GM19351 (cell line): Measurements from ENCODE around the gene NOXO1.
"Not testable (repeated sequence)": the region's sequence is repeated elsewhere in the genome, so short reads cannot be mapped to it uniquely, and the experiment has no call there.

Experiments
- ATAC-seq: cut with Tn5 transposase; IDR thresholded peaks from one replicate; pipeline ENCODE4 v1.9.1; 2021; ENCODE audit warnings: mild to moderate bottlenecking, moderate library complexity; ENCODE audit not compliant: unreplicated experiment

The NOXO1 gene

DNA sequence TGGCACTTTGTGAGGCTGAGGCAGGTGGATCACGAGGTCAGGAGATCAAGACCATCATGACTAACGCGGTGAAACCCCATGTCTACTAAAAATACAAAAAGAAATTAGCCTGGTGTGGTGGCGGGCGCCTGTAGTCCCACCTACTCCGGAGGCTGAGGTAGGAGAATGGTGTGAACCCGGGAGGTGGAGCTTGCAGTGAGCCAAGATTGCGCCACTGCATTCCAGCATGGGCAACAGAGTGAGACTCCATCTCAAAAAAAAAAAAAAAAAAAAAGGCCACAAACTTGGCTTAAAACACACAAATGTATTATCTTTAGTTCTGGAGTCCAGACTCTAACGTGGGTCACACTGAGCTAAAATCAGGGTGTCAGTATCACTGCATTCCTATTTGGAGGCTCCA, 30.5 kb upstream of the NOXO1 start:
- ATAC-seq: not testable (repeated sequence)

DNA sequence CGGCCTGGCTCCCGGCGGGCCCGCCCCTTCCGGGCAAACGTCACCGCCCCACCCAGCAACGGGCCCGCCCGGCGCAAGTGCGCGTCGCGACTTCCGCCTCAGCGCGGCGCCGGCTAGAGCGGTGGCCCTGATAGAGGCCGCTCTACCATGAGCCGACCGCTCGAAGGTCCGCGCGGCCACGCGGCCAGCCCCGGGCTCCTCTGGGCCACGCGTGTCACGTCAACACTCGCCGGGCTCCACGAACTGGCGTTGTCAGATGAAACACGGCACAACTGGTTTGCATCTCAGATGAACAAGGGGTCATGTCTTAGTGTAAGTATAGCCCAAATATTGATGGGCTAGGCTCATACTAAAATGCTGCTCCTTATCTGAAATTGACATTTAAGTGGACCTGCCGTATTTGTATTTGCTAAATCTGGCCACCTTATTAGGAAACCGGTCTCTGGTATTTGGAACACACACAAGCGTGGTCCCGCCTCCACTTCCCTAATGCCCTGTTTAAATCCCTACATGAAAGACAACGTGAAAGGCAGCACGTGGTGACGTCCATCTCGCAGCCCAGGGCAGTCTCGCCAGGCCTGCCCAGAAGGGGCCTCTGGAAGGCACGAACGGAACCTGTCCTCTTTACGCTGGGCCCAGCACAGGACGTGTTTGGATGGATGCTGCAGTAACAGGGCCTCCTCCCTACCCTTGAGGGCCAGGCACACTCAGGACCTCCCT, 28.7 kb upstream of the NOXO1 start, which contains the start of gene ZNF598:
Gene ZNF598, minus strand, starts transcription at position 31 of the 720 bp plus-strand sequence.
- peak; percentile 89 for ATAC-seq

DNA sequence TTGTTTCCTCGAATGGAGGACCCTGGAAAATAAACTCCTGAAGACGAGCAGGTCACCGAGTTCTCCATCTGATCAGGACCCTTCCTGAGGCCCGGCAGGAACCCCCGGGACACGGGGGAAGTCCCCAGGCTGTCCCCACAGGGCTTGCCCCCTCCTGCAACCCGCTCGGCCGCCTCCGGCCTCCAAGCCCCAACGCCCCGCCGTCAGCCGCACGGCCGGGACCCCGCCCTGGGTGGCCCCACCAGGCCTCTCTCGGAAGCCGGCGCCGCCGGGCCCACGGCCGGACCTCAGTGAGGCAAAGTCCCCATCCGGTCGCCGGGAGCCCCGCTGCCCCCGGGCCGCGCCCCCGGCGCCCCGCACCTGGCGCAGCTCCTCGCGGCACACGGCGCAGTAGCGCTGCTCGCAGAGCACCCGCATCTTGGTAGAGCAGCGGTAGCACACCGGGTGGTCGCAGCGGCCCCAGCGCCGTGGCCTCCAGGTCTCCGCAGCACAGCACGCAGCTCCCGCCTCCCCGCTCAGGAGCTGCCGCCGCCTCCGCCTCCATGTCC, 28.0 kb upstream of the NOXO1 start:
- peak; percentile 35 for ATAC-seq

DNA sequence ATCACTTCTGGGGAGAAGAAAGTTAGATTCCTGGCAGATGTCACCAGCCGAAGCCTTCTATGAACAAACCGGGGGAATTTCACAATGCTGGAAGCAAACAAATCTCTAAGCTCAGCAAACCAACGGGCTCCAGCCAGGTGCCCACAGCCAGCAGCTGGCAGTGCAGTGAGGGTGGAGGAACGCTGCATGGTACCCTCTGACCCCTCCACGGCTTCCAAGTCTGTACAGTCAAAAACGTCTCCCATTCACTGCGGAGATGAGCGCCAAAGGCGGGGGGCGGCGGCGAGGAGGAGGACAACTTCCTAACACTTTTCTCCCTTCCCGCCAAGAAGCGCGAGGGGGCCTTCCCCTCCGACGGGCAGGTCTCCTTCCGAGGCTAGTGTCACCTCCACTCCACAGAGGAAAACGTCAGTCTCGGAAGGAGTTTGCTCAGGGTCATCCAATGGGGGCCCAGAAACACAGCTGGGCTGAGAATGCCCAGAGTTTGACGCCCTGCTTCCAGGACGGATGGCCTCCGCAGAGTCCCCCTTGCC, 27.4 kb upstream of the NOXO1 start:
- no peak for ATAC-seq

DNA sequence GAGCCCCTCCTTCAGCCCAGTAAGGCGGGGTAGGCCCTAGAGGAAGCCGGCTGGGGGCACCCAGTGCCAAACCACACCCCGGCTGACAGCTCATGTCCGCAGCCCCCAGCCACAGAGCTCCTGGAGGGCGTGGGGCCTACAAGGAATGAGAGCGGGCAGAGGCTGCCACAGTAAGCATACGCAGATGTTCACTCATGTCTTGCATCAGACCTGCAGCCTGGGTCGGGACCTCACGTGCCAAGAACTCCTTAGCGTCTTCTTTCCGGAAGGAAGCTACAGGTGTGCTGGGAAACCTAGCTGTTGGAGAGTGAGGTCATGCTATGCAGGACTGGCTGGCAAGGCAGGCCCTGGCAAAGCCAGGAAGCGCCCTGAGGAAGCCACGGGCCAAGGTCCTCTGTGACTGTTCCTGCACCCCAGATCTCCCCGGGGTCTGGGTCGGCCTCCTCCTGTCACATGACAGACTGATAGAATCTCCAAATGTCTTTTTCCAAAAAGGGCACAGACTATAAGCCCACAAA, 26.8 kb upstream of the NOXO1 start:
- ATAC-seq: no peak

DNA sequence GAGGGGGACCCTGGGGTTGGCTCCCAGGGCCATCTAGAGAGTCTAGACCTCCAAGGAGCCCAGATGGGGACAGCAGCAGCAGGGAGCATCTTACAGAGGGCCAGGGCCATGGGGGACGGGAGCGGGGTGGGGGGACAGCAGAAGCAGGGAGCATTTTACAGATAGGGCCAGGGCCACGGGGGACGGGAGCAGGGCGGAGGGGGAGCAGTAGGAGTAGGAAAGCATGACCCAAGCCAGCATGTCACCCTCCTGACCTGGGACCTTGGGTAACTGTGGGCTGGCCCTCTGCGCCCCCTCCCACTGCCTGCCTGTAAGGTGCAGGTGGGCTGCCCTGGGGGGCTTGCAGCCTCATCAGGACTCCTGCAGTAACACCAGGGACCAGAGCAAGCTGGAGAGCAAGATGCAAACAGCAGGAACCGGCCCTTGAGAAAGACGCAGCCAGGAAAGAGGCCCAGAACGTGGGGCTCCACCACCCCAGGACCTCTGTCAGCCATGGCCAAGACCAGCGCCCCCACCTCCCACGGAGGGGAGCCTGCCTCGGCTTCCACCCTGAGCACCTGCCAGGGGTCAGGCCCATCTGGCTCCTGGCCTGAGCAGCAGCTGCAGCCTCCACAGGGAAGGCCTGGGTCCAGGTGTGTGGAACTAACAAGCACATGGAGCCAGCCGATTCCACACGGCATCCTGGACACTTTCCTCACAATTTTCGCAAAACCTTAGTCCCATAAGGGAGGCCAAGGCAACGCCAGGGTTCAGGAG, 26.0 kb upstream of the NOXO1 start:
- ATAC-seq: no peak

DNA sequence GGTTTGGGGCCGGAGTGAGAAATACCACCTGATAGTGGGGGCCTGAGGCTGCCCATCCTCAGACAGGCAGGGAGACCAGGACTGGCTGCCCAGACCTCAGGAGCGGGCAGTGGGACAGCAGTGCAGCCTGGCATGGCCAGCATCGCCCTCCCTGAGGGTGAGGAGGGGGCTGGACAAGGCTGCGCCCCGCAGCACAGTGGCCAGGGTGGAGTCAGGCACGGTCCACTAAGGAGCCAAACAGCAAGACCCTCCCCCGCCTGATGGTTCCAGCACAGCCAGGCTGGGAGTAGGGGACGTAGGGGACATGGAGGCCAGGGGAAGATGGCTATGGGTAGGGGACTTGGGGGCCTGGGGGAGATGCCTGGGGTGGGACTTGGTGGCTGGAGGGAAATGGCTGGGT, 25.0 kb upstream of the NOXO1 start:
- no peak for ATAC-seq

DNA sequence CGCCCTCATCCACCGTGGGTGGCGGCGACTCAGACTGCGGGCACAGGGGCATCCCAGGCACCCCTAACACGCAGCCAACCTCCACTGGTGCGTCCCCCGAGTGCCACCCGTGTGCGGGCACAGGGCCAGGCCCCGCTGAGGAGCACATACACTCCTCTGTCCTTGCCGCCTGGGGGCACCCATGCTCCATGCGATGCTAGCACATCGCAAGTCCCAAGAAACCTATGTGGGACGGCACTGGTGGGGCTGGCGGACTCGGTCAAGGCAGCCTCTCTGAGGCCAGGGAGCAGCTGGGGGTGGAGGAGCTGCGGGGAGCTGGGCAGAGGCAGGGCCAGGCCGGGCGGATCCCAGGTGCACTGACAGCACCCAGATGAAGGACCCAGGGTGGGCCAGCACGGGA, 24.4 kb upstream of the NOXO1 start:
- ATAC-seq: no peak

DNA sequence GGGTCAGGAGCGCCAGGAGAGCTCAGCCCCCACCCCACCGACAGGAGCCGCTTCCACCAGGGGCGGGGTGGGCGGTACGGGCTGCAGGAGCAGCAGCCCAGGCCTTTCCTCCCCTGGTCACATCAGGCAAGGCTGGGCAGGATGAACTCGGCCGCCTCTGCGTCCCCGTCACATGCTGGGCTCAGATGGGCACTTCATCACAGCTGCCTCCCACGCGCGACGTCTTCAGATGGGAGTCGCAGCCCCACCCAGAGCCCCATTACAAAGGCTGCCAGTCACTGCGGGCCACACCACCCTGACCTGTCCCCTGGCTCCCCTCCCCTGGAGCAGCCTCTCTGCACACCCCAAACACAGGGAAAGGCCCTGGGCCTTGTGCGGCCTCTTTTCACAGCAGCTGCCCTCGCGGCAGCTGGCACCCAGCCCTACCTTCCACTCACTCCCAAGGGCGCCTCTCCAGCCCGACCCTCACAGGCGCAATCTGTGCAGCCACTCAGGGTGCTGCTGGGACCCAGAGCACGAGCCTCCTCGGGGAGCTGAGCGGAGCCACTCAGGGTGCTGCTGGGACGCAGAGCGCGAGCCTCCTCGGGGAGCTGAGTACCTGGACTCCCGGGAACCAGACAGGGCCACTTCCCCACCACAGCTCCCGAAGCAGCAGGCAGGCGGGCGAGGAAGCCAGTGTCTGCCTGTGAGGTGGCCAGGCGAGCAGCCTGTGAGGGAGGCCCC, 23.7 kb upstream of the NOXO1 start:
- no peak for ATAC-seq

DNA sequence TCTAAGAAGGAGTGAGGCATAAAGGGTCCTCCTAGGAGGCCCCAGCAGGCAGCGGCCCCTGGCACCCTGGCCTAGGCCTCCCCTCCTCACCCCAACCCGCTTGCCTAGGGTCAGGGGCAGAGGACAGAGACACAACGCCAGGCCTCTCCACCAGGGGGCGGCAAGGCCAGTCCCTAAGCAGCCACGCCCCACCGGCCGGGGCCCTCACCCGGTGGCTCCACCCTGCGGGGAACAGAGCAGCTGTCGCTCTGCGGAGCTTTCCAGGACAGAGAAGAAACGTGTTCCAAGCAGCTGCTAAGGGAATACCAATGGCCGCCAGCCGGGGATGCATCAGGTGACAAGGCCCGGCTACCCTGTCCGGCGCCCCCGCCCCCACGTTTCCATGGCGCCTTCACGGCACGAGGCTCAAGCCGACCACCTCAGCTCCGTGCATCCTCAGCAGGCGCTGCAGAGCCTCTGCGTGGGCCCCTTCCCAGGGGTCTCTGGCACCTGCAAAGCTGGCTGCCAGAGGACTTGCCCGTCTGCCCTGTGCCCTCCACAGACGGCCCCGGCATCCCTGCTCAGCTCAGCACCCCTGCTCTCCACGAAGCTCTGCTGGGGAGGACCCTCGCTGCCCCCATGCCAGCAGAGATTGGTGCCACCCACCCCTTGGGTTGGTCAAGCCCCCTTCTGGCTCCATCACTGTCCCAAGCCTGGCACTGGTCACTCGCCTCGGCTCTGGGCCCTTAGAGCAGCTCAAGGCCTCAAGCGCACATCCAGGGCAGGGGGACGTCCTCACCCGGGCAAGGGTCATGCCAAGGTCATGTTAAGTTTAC, 22.8 kb upstream of the NOXO1 start:
- peak; percentile 70 for ATAC-seq

DNA sequence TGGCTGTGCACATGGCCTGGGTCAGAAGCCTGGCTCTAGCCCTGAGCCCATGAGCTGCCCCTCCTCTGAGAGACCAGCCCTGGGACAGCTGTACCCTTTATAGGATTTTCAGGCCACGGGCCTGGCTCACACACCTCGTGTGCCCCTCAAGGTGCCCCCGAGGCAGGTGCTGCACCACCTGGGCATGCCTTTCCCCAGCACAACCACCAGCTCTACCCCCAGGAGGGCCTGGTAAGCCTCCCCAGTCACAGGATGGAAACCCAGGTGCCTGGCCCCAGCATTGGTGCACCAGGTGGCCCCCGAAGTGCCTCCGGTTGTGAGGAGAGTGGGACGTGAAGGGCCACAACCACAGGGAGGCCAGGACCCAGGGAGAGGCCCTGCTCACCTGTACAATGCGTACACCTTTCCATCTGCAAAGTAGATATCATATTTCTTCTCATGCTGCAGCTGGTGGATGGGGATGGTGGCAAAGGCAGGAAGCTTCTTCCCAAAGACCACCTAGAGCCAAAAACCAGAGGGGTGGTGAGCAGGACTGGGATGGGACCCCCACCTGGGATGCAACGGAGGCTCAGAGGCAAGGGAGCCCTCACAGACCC, 22.1 kb upstream of the NOXO1 start:
- no peak for ATAC-seq

DNA sequence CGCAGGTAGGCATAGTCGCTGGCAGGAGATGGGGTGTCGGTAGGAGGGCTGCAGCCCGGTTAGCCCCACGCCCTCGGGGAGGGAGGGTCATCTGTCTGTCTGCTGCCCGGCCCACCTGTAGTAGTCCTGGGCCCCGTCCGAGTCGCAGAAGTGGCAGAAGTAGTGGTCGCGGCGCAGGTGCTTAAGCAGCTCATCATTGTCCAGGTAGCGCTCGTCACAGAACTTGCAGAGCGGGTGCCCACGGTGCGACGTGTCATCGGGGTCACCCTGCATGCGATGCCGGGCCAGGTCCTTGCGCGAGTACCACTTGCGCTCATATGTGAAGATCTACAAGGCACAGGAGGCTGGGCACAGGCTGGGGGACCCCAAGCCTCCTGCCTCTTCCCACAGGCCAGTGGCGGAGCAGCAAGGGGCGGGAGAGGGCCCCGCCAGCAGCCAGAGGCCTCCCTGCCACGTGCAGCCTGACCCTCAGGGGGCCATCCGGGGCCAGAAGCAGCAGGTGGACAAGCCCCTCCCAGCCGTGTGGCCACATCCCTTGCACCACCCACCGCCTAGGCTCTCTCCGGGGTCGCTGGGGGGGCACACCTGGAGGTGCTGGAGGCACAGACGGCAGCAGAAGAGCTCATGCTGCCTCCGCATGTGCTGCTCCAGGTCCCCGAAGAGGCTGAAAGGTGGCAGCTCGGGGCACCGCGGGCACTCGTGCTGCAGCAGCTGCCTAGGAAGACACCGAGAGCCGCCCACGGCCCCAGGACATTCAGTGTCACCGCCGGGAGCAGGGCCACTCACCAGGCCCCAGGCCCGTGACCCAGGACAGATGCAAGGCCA, 21.3 kb upstream of the NOXO1 start:
- ATAC-seq: no peak

DNA sequence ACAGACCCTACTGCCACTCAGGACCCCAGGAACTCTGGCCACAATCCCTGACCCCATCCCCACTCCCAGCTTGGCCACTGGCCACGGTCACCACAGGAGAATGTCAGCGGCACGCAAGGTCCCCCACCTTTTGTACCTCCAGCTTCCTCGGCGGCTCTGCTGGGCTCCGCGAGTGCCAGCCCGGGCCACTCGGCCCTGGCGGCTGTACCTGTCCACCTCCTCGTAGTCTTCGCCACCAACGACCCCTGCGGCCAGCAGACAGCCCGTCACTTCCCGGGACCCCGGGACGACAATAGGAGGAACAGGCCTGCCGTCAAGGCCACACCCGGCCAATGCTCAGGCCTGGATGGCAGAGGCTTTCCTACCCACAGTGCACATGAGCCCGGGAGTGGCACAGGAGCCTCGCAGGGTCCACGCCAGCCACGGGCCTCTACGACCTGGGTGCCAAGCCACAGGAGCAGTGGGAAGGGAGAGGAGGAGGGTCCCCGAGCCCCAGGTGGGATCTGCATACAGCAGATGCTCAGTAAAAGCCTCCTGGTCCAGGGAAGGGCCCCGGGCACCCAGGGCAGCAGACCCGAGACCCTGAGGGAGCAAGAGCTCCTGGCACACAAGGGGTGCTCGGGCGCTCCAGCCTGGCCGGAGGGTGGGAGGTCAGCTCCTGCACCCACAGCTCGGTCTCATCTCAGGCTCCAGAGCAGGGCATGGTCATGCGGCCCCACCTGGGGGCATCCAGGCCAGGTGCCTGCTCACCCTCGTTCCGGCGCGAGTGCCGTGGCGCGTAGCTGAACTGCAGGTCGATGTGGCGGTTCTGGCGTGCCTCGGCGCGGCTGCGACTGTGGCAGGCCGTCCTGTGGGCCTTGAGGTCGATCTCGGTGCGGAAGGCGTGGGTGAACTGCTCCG, 20.4 kb upstream of the NOXO1 start:
- no peak for ATAC-seq

DNA sequence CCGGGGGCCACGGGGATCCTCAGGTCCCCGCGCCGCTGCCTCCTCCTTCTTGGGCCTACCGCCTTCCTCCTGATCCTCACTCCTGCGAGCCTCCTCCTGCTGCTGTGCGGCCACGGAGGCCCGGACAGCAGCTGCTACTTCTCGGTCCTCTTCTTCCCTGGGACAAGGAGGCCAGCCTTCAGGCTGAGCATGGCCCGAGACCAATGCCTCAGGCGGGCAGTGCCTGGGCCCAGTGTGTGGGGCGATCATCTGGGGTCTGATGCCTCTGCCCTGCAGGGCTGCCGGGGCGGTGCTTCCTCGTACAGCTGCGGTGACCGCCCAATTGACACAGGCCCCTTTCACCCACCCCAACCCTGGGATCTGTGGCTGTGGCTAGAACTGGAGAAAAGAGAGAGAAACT, 19.8 kb upstream of the NOXO1 start:
- ATAC-seq: no peak

DNA sequence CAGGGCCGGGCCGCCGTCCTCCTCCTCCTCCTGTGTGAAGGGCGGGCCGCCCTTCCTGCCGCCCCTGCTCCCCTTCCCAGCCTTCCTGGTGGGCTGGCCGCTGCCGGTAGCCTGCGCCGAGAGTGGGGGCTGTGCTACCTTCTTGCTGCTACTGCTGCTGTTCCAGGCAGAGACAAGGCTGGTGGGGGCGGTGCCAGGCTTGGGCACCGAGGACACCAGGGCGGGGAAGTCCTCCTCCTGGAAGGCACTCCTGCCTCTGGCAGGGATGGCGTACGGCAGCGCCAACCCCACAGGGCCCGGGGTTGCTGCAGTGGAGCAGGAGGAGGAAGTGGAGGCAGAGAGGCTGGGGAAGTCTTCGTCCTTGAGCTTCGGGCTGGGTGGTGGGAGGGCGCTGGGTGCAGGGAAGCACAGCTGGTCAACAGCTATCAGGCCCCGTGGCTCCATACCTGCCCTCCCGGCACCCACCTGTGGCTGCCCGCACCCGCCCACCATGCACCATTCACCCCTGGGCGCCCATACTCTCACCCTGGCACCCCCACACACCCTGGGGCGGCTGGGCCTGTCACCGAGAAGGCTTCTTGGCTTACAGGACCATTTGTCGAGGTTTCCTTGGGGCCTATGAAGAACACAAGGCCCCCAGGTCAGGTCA, 18.7 kb upstream of the NOXO1 start:
- no peak for ATAC-seq

DNA sequence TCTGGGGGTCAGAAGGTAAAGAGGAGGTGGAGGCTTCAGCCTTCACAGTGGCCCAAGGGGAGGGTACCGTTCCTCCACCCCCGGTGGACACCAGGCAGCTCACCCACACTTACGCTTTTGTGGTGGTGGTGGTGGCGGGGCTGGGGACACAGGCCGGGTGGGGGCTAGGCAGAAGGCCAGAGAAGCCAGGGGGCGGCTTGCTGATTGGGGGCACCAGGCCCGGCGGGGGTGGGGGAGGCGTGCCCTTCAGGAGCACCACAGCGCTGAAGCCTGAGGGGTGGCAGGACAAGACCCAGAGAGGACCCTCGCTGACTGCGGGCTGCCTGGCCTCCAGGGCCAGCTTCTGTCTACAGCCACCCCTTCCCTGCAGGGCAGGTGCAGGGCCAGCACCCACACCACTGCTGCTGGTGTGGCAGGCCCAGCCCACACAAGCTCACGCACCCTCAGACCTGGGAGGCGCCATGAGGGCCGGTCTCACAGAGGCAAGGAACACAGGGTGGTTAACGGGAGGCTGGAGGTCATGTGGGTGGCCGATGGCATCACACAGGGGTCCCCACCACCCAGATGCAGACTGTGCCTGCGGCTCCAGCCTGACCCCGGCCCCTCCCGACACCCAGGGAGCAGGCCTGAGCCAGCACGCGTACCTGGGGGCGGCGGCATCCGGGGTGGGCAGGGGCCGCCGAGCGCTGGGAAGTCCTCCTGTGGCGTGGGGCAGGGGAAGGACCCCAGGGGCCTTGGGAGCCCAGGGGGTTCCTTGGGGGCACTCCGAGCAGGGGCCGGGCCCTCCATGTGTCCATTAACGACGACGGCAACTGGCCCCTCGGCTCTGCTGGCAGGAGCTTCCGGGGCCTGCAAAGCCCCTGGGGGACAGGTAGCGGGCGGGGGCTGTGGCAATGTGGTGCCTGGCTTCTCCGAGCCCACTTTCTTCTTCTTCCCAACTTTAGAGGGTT, 17.9 kb upstream of the NOXO1 start:
- ATAC-seq: no peak
